Panc1 (cell line): Measurements from ENCODE around the gene MRPL4.

Experiments used
- CTCF ChIP-seq: fragments of 450-650 bp; IDR thresholded peaks from 2 replicates; pipeline ENCODE4 v1.5.1; 2017; ENCODE audit warnings: mild to moderate bottlenecking
- POLR2AphosphoS5 ChIP-seq: IDR thresholded peaks from 2 replicates; pipeline ENCODE4 v1.6.1; 2012; ENCODE audit warnings: mild to moderate bottlenecking, low read depth, low read length, moderate library complexity
- SIN3A ChIP-seq: IDR thresholded peaks from 2 replicates; pipeline ENCODE4 v1.6.1; 2012; ENCODE audit warnings: low read depth, mild to moderate bottlenecking, low read length, moderate library complexity, borderline replicate concordance; ENCODE audit not compliant: insufficient read depth
- TCF7L2 ChIP-seq: IDR thresholded peaks from 2 replicates; pipeline ENCODE4 v1.6.1; 2011; ENCODE audit warnings: mild to moderate bottlenecking, low read depth, low read length, inconsistent platforms
- TF ChIP-seq, protein P1 (sequence below), 2 experiments: IDR thresholded peaks; 2 replicates each; pipeline ENCODE4 v1.6.1; 2011 to 2012; ENCODE audit warnings: low read depth in 2 of 2, control low read depth in 1 of 2, low read length in 1 of 2, mild to moderate bottlenecking in 1 of 2, moderate library complexity in 1 of 2; ENCODE audit not compliant: insufficient read depth in 1 of 2

DNA sequence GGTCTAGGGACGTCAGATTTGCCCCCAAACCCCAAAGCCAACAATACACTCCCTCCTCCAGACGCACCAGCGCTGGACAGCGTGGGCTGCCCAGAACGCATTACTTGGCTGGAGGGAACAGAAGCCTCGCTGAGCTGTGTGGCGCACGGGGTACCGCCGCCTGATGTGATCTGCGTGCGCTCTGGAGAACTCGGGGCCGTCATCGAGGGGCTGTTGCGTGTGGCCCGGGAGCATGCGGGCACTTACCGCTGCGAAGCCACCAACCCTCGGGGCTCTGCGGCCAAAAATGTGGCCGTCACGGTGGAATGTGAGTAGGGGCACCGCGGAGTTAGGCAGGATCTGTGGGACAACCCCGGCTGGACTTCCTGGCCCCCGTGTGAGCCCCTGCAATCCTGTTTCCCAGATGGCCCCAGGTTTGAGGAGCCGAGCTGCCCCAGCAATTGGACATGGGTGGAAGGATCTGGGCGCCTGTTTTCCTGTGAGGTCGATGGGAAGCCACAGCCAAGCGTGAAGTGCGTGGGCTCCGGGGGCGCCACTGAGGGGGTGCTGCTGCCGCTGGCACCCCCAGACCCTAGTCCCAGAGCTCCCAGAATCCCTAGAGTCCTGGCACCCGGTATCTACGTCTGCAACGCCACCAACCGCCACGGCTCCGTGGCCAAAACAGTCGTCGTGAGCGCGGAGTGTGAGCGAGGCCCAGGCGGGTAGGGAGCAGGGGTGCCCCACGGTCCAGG is 41.8 kb downstream of the MRPL4 start:
- TF ChIP-seq POLR2AphosphoS5 (no peak), CTCF (no peak), TCF7L2 (no peak), SIN3A (no peak)
- TF ChIP-seq, protein P1, sequence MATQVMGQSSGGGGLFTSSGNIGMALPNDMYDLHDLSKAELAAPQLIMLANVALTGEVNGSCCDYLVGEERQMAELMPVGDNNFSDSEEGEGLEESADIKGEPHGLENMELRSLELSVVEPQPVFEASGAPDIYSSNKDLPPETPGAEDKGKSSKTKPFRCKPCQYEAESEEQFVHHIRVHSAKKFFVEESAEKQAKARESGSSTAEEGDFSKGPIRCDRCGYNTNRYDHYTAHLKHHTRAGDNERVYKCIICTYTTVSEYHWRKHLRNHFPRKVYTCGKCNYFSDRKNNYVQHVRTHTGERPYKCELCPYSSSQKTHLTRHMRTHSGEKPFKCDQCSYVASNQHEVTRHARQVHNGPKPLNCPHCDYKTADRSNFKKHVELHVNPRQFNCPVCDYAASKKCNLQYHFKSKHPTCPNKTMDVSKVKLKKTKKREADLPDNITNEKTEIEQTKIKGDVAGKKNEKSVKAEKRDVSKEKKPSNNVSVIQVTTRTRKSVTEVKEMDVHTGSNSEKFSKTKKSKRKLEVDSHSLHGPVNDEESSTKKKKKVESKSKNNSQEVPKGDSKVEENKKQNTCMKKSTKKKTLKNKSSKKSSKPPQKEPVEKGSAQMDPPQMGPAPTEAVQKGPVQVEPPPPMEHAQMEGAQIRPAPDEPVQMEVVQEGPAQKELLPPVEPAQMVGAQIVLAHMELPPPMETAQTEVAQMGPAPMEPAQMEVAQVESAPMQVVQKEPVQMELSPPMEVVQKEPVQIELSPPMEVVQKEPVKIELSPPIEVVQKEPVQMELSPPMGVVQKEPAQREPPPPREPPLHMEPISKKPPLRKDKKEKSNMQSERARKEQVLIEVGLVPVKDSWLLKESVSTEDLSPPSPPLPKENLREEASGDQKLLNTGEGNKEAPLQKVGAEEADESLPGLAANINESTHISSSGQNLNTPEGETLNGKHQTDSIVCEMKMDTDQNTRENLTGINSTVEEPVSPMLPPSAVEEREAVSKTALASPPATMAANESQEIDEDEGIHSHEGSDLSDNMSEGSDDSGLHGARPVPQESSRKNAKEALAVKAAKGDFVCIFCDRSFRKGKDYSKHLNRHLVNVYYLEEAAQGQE (IDR thresholded peaks at IDR 0.05; ENCODE audit: insufficient read depth in 1 of 2, low read depth in 2 of 2, low read length in 1 of 2), result no peak
